SK-N-SH (cell line): ENCODE results near the gene CFAP52.

Source experiments
- POLR2AphosphoS5 ChIP-seq: IDR thresholded peaks from 2 replicates; pipeline ENCODE4 v1.6.1; 2012; ENCODE audit warnings: low read depth, low read length
- RAD21 ChIP-seq: IDR thresholded peaks from 2 replicates; pipeline ENCODE4 v1.6.1; 2012; ENCODE audit warnings: mild to moderate bottlenecking, low read length
- REST ChIP-seq: IDR thresholded peaks from 2 replicates; pipeline ENCODE4 v1.6.1; 2012; ENCODE audit warnings: mild to moderate bottlenecking, low read depth, low read length, moderate library complexity
- TAF1 ChIP-seq: IDR thresholded peaks from 2 replicates; pipeline ENCODE4 v1.6.1; 2012; ENCODE audit warnings: low read depth, mild to moderate bottlenecking, low read length, moderate library complexity, borderline replicate concordance
- USF2 ChIP-seq: fragments of 150-350 bp; IDR thresholded peaks from 2 replicates; pipeline ENCODE4 v1.6.1; 2017; ENCODE audit warnings: antibody characterized with exemption, low read length, low read depth, borderline replicate concordance

DNA sequence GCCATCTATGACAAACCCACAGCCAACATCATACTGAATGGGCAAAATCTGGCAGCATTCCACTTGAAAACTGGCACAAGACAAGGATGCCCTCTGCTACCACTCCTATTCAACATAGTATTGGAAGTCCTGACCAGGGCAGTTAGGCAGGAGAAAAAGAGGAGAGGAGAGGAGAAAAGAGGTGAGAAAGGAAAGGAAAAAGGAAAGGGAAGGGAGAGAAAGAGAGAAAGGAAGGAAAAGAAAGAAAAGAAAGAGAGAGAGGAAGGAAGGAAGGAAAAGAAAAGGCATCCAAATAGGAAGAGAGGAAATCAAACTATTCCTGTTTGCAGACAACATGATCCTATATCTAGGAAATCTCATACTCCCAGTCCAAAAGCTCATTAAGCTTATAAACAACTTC lies 12.3 kb upstream of the CFAP52 start:
- TF ChIP-seq USF2 (no peak), POLR2AphosphoS5 (no peak), REST (no peak), RAD21 (no peak), TAF1 (no peak)
